Vagina (tissue), 2 donors: ENCODE results near the gene SORCS2.

ENCODE experiments used
- POLR2AphosphoS5 ChIP-seq, 2 donors: sonication (generic); formaldehyde crosslinking; IDR thresholded peaks; one replicate each; pipeline ENCODE4 v1.9.0; 2017; ENCODE audit warnings: antibody characterized with exemption in 2 of 2, mild to moderate bottlenecking in 2 of 2, low read depth in 1 of 2; ENCODE audit not compliant: insufficient read depth in 1 of 2
- TF ChIP-seq, protein P1 (sequence below), 3 experiments: fragments of 450-650 bp in 2 of 3; fragments of 200-600 bp in 1 of 3; sonication (generic) in 1 of 3; IDR thresholded peaks; one replicate each; pipeline ENCODE4 v1.5.1; 2017 to 2019; ENCODE audit warnings: antibody characterized with exemption in 3 of 3, mild to moderate bottlenecking in 2 of 3, moderate library complexity in 2 of 3

DNA sequence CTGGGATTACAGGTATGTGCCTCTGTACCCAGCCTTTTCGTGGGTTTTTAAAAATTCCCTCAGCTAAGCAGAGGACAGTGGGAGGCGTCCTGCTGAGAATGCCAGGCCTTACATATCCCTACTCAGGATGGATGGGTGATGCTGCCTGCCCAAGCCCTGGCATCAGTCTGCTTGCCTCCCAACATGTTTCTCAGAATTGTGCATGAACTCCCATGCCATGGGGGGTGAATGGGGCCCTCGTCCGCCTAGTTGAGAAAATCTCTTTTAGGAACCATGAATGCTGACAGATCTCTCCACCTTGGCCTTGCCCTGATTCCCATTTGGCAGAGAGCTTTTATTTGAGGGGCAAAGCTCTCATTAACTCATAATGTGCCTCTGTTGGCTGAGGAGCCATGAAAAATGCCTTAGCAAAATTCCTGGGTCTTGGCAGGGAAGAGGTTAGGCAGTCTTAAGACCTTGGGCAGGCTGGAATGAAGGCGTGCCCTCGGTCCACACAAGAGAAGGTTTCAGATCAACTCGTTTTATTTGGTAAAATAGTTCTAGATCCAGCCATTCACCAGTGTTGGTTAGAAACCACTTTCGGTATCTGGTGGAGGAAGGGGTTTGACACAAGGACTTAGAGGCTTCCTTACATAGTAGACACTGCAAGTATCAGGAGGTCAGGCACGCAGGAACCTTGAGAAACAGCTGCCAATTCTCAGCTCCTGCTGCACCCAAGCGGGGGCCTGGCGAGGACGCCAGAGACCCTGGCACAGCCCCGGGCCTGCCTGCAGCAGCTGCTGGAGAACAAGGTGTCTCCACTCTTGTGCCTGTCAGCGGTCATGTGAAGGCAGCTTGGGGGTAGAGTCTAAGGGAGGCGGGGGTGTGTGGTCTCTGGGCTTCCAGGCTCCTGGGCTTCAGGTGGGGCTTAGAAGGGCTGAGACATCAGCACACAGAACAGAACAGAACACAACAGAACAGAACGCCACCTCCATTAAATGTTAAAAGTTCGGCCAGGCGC, 435.2 kb downstream of the SORCS2 start:
- TF ChIP-seq, protein P1, sequence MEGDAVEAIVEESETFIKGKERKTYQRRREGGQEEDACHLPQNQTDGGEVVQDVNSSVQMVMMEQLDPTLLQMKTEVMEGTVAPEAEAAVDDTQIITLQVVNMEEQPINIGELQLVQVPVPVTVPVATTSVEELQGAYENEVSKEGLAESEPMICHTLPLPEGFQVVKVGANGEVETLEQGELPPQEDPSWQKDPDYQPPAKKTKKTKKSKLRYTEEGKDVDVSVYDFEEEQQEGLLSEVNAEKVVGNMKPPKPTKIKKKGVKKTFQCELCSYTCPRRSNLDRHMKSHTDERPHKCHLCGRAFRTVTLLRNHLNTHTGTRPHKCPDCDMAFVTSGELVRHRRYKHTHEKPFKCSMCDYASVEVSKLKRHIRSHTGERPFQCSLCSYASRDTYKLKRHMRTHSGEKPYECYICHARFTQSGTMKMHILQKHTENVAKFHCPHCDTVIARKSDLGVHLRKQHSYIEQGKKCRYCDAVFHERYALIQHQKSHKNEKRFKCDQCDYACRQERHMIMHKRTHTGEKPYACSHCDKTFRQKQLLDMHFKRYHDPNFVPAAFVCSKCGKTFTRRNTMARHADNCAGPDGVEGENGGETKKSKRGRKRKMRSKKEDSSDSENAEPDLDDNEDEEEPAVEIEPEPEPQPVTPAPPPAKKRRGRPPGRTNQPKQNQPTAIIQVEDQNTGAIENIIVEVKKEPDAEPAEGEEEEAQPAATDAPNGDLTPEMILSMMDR (IDR thresholded peaks at IDR 0.05) = no peak
- TF ChIP-seq POLR2AphosphoS5 (IDR thresholded peaks at IDR 0.05; ENCODE audit: insufficient read depth in 1 of 2, low read depth in 1 of 2) = no peak
